HEK293 (cell line): Measurements from ENCODE around the gene SP3.

Experiments
- CTCF ChIA-PET: fragments of 350-600 bp; formaldehyde crosslinking; extraction: SDS; loops from one replicate; lab custom pipeline; 2021; ENCODE audit warnings: antibody characterized with exemption; lab: Yijun Ruan, JAX
- POLR2A ChIA-PET: fragments of 300-600 bp; formaldehyde crosslinking; extraction: SDS; loops from one replicate; lab custom pipeline; 2020; ENCODE audit warnings: antibody characterized with exemption, inconsistent platforms; lab: Yijun Ruan, JAX
- H3K27ac ChIP-seq: fragments of 200-500 bp; sonication (Bioruptor generic); 2 replicates; pipeline ENCODE4 v1.5.1; 2014; ENCODE audit warnings: low read depth, low read length, control low read depth, inconsistent platforms; ENCODE audit errors: extremely low read depth
- H3K36me3 ChIP-seq, 2 experiments: fragments of 200-500 bp in 1 of 2; sonication (Bioruptor generic) in 1 of 2; 1 replicate in 1 of 2; 2 replicates in 1 of 2; pipeline ENCODE4 v1.5.1; 2014 to 2017; ENCODE audit warnings: inconsistent platforms in 2 of 2, low read length in 2 of 2; ENCODE audit not compliant: control insufficient read depth in 2 of 2, insufficient read depth in 1 of 2
- H3K4me1 ChIP-seq: fragments of 200-500 bp; sonication (Bioruptor generic); 2 replicates; pipeline ENCODE4 v1.5.1; 2014; ENCODE audit warnings: mild to moderate bottlenecking, low read length, inconsistent platforms; ENCODE audit not compliant: control insufficient read depth, insufficient read depth
- H3K4me3 ChIP-seq: 2 replicates; pipeline ENCODE4 v1.5.1; 2011; ENCODE audit warnings: low read depth, mild to moderate bottlenecking, control low read depth, low read length, moderate library complexity
- H3K9me3 ChIP-seq: fragments of 200-500 bp; sonication (Bioruptor generic); 2 replicates; pipeline ENCODE4 v1.5.1; 2014; ENCODE audit warnings: low read depth, low read length, inconsistent platforms; ENCODE audit not compliant: control insufficient read depth, insufficient read depth
- CTCF ChIP-seq: fragments of 450-650 bp; formaldehyde crosslinking; IDR thresholded peaks from 2 replicates; pipeline ENCODE4 v1.5.1; 2016; ENCODE audit warnings: missing biosample characterization, missing genetic modification characterization
- EGR2 ChIP-seq: fragments of 450-650 bp; formaldehyde crosslinking; IDR thresholded peaks from 2 replicates; pipeline ENCODE4 v1.5.1; 2016; ENCODE audit warnings: low read depth, missing biosample characterization, missing genetic modification characterization
- GLI4 ChIP-seq: fragments of 450-650 bp; formaldehyde crosslinking; IDR thresholded peaks from 2 replicates; pipeline ENCODE4 v1.5.1; 2016; ENCODE audit warnings: missing biosample characterization, missing genetic modification characterization
- KLF1 ChIP-seq: fragments of 450-650 bp; formaldehyde crosslinking; IDR thresholded peaks from 2 replicates; pipeline ENCODE4 v1.5.1; 2016; ENCODE audit warnings: missing biosample characterization, missing genetic modification characterization
- KLF10 ChIP-seq: fragments of 450-650 bp; IDR thresholded peaks from 2 replicates; pipeline ENCODE4 v1.5.1; 2018; ENCODE audit warnings: missing biosample characterization, mild to moderate bottlenecking, missing genetic modification characterization
- MZF1 ChIP-seq: fragments of 450-650 bp; formaldehyde crosslinking; IDR thresholded peaks from 2 replicates; pipeline ENCODE4 v1.5.1; 2017; ENCODE audit warnings: missing biosample characterization, missing genetic modification characterization, borderline replicate concordance
- TRIM28 ChIP-seq: IDR thresholded peaks from 2 replicates; pipeline ENCODE4 v1.6.1; 2011; ENCODE audit warnings: low read length, control low read depth, borderline replicate concordance
- ZNF146 ChIP-seq: fragments of 450-650 bp; formaldehyde crosslinking; IDR thresholded peaks from 2 replicates; pipeline ENCODE4 v1.5.1; 2016; ENCODE audit warnings: missing biosample characterization, missing genetic modification characterization
- ZNF214 ChIP-seq: fragments of 450-650 bp; formaldehyde crosslinking; IDR thresholded peaks from 2 replicates; pipeline ENCODE4 v1.5.1; 2017; ENCODE audit warnings: missing biosample characterization, mild to moderate bottlenecking, missing genetic modification characterization, borderline replicate concordance
- ZNF266 ChIP-seq: fragments of 450-650 bp; formaldehyde crosslinking; IDR thresholded peaks from 2 replicates; pipeline ENCODE4 v1.5.1; 2016; ENCODE audit warnings: missing biosample characterization, missing genetic modification characterization, low read depth
- ZNF274 ChIP-seq, 2 experiments: fragments of 200-500 bp in 1 of 2; fragments of 450-650 bp in 1 of 2; sonication (Bioruptor generic) in 1 of 2; formaldehyde crosslinking in 1 of 2; IDR thresholded peaks; 2 replicates each; pipeline versions ENCODE4 v1.5.1 to v1.6.1; 2014 to 2016; ENCODE audit warnings: borderline replicate concordance in 1 of 2, inconsistent platforms in 1 of 2, low read length in 1 of 2, missing biosample characterization in 1 of 2, missing genetic modification characterization in 1 of 2
- ZNF571 ChIP-seq: fragments of 450-650 bp; formaldehyde crosslinking; IDR thresholded peaks from 2 replicates; pipeline ENCODE4 v1.5.0; 2017; ENCODE audit warnings: missing biosample characterization, missing genetic modification characterization
- ZNF626 ChIP-seq: fragments of 450-650 bp; sonication (Bioruptor Pico); formaldehyde crosslinking; IDR thresholded peaks from 2 replicates; pipeline ENCODE4 v1.5.1; 2018; ENCODE audit warnings: missing biosample characterization, missing genetic modification characterization, inconsistent platforms
- ZNF639 ChIP-seq: fragments of 450-650 bp; formaldehyde crosslinking; IDR thresholded peaks from 2 replicates; pipeline ENCODE4 v1.5.1; 2016; ENCODE audit warnings: missing biosample characterization, missing genetic modification characterization
- ZNF677 ChIP-seq: fragments of 450-650 bp; IDR thresholded peaks from 2 replicates; pipeline ENCODE4 v1.5.0; 2018; ENCODE audit warnings: missing biosample characterization, mild to moderate bottlenecking, missing genetic modification characterization, moderate library complexity
- ZNF707 ChIP-seq: fragments of 450-650 bp; formaldehyde crosslinking; IDR thresholded peaks from 2 replicates; pipeline ENCODE4 v1.5.1; 2016; ENCODE audit warnings: missing biosample characterization, missing genetic modification characterization
- TF ChIP-seq, protein P1 (sequence below): fragments of 450-650 bp; formaldehyde crosslinking; IDR thresholded peaks from 2 replicates; pipeline ENCODE4 v1.5.1; 2016; ENCODE audit warnings: missing biosample characterization, missing genetic modification characterization
- TF ChIP-seq, protein P2 (sequence below): fragments of 450-650 bp; formaldehyde crosslinking; IDR thresholded peaks from 2 replicates; pipeline ENCODE4 v1.5.1; 2016; ENCODE audit warnings: missing biosample characterization, missing genetic modification characterization

Gene SP3

DNA sequence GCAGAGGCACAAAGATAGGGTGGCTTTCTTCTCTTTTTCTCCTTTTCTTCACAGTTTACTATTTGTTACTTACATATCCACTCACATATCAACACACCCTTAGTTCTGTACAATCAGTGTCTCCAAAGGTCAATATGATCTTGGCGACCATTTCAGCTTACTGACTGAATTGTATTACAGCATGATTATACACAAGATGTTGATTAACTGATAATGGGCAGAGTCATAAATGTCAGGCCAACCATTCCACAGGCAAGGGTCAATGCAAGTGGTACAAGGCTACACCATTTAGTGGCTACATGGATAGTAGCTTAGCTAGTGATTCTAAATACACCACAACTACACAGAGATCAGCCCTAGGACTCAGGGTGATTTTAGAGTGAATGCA, 20.4 kb upstream of the SP3 start:
- CTCF ChIA-PET = no interaction called here
- Histone ChIP-seq H3K4me3 (no peak overlapping the region), H3K9me3 (no peaks in the 10 kb centered on the region), H3K4me1 (no peaks in the 10 kb centered on the region), H3K27ac (no peak overlapping the region), H3K36me3 (no peaks in the 10 kb centered on the region)
- POLR2A ChIA-PET = interaction anchor here (0.7 kb wide), 1 partner anchor 66 kb away, joined by 3 read pairs; no protein-coding TSS in a partner anchor
- no peak for TF ChIP-seq ZNF274 (IDR thresholded peaks at IDR 0.05; ENCODE audit: low read length)
- TF ChIP-seq ZNF274 (tag by site-specific recombination; IDR thresholded peaks at IDR 0.05; ENCODE audit: borderline replicate concordance) = no peak
- no peak for TF ChIP-seq CTCF (tag by site-specific recombination)
- no peak for TF ChIP-seq ZNF626 (tag by site-specific recombination)
- TF ChIP-seq ZNF214 (tag by site-specific recombination) = no peak
- TF ChIP-seq, protein P1, sequence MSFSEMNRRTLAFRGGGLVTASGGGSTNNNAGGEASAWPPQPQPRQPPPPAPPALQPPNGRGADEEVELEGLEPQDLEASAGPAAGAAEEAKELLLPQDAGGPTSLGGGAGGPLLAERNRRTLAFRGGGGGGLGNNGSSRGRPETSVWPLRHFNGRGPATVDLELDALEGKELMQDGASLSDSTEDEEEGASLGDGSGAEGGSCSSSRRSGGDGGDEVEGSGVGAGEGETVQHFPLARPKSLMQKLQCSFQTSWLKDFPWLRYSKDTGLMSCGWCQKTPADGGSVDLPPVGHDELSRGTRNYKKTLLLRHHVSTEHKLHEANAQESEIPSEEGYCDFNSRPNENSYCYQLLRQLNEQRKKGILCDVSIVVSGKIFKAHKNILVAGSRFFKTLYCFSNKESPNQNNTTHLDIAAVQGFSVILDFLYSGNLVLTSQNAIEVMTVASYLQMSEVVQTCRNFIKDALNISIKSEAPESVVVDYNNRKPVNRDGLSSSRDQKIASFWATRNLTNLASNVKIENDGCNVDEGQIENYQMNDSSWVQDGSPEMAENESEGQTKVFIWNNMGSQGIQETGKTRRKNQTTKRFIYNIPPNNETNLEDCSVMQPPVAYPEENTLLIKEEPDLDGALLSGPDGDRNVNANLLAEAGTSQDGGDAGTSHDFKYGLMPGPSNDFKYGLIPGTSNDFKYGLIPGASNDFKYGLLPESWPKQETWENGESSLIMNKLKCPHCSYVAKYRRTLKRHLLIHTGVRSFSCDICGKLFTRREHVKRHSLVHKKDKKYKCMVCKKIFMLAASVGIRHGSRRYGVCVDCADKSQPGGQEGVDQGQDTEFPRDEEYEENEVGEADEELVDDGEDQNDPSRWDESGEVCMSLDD (tag by site-specific recombination) = no peak
- no peak for TF ChIP-seq ZNF146
- TF ChIP-seq ZNF639 (tag by site-specific recombination) = no peak
- TF ChIP-seq, protein P2, sequence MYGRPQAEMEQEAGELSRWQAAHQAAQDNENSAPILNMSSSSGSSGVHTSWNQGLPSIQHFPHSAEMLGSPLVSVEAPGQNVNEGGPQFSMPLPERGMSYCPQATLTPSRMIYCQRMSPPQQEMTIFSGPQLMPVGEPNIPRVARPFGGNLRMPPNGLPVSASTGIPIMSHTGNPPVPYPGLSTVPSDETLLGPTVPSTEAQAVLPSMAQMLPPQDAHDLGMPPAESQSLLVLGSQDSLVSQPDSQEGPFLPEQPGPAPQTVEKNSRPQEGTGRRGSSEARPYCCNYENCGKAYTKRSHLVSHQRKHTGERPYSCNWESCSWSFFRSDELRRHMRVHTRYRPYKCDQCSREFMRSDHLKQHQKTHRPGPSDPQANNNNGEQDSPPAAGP (tag by site-specific recombination) = no peak
- TF ChIP-seq KLF1 (tag by site-specific recombination) = no peak
- TF ChIP-seq ZNF571 (tag by site-specific recombination) = no peak
- no peak for TF ChIP-seq KLF10 (tag by site-specific recombination)
- TF ChIP-seq EGR2 (tag by site-specific recombination) = no peak
- no peak for TF ChIP-seq ZNF707 (tag by site-specific recombination)
- TF ChIP-seq TRIM28 = no peak
- no peak for TF ChIP-seq ZNF677
- no peak for TF ChIP-seq ZNF266 (tag by site-specific recombination)
- TF ChIP-seq GLI4 (tag by site-specific recombination) = no peak
- no peak for TF ChIP-seq MZF1 (tag by site-specific recombination)
